ENCODE measurements around the gene TWIST1.

The TWIST1 gene

GRCh38 chr7:19089378-19089777, 28.1 kb downstream of the TWIST1 start:
- Histone ChIP-seq H3K36me3 (ENCODE audit: insufficient read depth, low read length) (no peaks in the 10 kb centered on the region), H3K79me2 (ENCODE audit: insufficient read depth, low read length) (no peaks in the 10 kb centered on the region), H3K9ac (ENCODE audit: low read length) (no peak overlapping the region), H3K27ac (ENCODE audit: low read depth, low read length, poor library complexity, severe bottlenecking) (no peak overlapping the region), H3K4me1 (ENCODE audit: insufficient read depth, low read length, severe bottlenecking) (no peaks in the 10 kb centered on the region), H4K20me1 (ENCODE audit: insufficient read depth, low read length) (no peaks in the 10 kb centered on the region), H3K4me2 (ENCODE audit: low read length) (no peak overlapping the region), H3K9me3 (ENCODE audit: low read length) (no peaks in the 10 kb centered on the region), H3K9me2 (ENCODE audit: low read depth, low read length) (no peaks in the 10 kb centered on the region), H3F3A (ENCODE audit: insufficient read depth, low read length) (no peaks in the 10 kb centered on the region), H3K27me3 (ENCODE audit: insufficient read depth, low read length) (no peaks in the 10 kb centered on the region), H2AFZ (ENCODE audit: low read length) (no peak overlapping the region), H3K4me3 (ENCODE audit: low read depth, low read length, poor library complexity, severe bottlenecking) (no peak overlapping the region)
- TF ChIP-seq CTCF (IDR thresholded peaks at IDR 0.05; ENCODE audit: low read length) (no peak), EZH2 (IDR thresholded peaks at IDR 0.05; ENCODE audit: borderline replicate concordance, low read length) (no peak)

- no peak overlapping the region for H3K4me2 ChIP-seq (ENCODE audit: low read length)
These were observed 37.3 kb downstream of the TWIST1 start for GRCh38 chr7:19080093-19080492.

DNA sequence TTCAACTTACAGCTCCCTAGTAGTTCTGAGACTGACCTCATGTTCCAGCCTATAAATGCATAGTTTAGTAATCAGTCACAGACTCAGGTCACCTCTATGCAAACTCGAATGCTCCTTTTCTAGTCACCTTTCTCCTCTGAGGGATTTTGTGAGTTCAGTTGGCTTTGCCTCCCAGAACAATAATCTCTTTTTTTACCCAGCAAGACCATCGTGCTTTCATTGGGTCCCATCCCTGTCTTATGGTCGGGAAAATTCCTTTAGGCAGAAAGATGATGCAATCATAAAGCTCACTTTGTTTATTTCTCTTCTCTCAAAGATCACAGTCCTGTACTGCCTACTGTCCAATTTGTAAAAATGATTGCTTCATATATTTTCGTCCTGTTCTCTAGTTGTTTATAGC, 38.4 kb downstream of the TWIST1 start:
- H3K9me2 ChIP-seq (ENCODE audit: low read depth, low read length): no peaks in the 10 kb centered on the region
- no peaks in the 10 kb centered on the region for H3K4me1 ChIP-seq (ENCODE audit: insufficient read depth, low read length, severe bottlenecking)
- H3K9ac ChIP-seq (ENCODE audit: low read length): no peak overlapping the region
- no peak overlapping the region for H3K27ac ChIP-seq (ENCODE audit: low read depth, low read length, poor library complexity, severe bottlenecking)
- H3K36me3 ChIP-seq (ENCODE audit: insufficient read depth, low read length): no peaks in the 10 kb centered on the region
- H3K79me2 ChIP-seq (ENCODE audit: insufficient read depth, low read length): no peaks in the 10 kb centered on the region
- no peaks in the 10 kb centered on the region for H3K27me3 ChIP-seq (ENCODE audit: insufficient read depth, low read length)
- no peaks in the 10 kb centered on the region for H3K9me3 ChIP-seq (ENCODE audit: low read length)
- no peak overlapping the region for H3K4me3 ChIP-seq (ENCODE audit: low read depth, low read length, poor library complexity, severe bottlenecking)
- no peak overlapping the region for H2AFZ ChIP-seq (ENCODE audit: low read length)
- H4K20me1 ChIP-seq (ENCODE audit: insufficient read depth, low read length): no peaks in the 10 kb centered on the region
- no peak overlapping the region for H3K4me2 ChIP-seq (ENCODE audit: low read length)
- TF ChIP-seq CTCF (IDR thresholded peaks at IDR 0.05; ENCODE audit: low read length) (no peak), EZH2 (IDR thresholded peaks at IDR 0.05; ENCODE audit: borderline replicate concordance, low read length) (no peak)
- H3F3A ChIP-seq (ENCODE audit: insufficient read depth, low read length): no peaks in the 10 kb centered on the region

More at GRCh38 chr7:19080093-19080492, 37.3 kb downstream of the TWIST1 start:
- Histone ChIP-seq H4K20me1 (ENCODE audit: insufficient read depth, low read length) (no peaks in the 10 kb centered on the region), H3K9ac (ENCODE audit: low read length) (no peak overlapping the region), H3K4me3 (ENCODE audit: low read depth, low read length, poor library complexity, severe bottlenecking) (no peak overlapping the region), H3F3A (ENCODE audit: insufficient read depth, low read length) (no peaks in the 10 kb centered on the region), H3K9me2 (ENCODE audit: low read depth, low read length) (no peaks in the 10 kb centered on the region), H3K27me3 (ENCODE audit: insufficient read depth, low read length) (no peaks in the 10 kb centered on the region), H3K79me2 (ENCODE audit: insufficient read depth, low read length) (no peaks in the 10 kb centered on the region), H3K9me3 (ENCODE audit: low read length) (no peaks in the 10 kb centered on the region), H3K4me1 (ENCODE audit: insufficient read depth, low read length, severe bottlenecking) (no peaks in the 10 kb centered on the region), H2AFZ (ENCODE audit: low read length) (no peak overlapping the region), H3K27ac (ENCODE audit: low read depth, low read length, poor library complexity, severe bottlenecking) (no peak overlapping the region), H3K36me3 (ENCODE audit: insufficient read depth, low read length) (no peaks in the 10 kb centered on the region)
- TF ChIP-seq CTCF (IDR thresholded peaks at IDR 0.05; ENCODE audit: low read length) (no peak), EZH2 (IDR thresholded peaks at IDR 0.05; ENCODE audit: borderline replicate concordance, low read length) (no peak)

Measured in OCI-LY1 (cell line).